ENCODE data around the gene PPP1R16B.

PPP1R16B gene

GRCh38 chr20:38896009-38896594 is 90.6 kb downstream of the PPP1R16B start:
- no peak for DNase-seq (ENCODE audit: low read depth)

- DNase-seq (ENCODE audit: low read depth): no peak
Observed at GRCh38 chr20:38897267-38897666, 91.8 kb downstream of the PPP1R16B start.

- DNase-seq (ENCODE audit: low read depth): no peak
Observed at GRCh38 chr20:38900606-38901005, 95.1 kb downstream of the PPP1R16B start.

GRCh38 chr20:38902601-38903000 is 97.1 kb downstream of the PPP1R16B start:
- no peak for DNase-seq (ENCODE audit: low read depth)

GRCh38 chr20:38903335-38903734 is 97.8 kb downstream of the PPP1R16B start:
- no peak for DNase-seq (ENCODE audit: low read depth)

GRCh38 chr20:38905375-38905774 is 99.9 kb downstream of the PPP1R16B start:
- DNase-seq (ENCODE audit: low read depth): no peak

- DNase-seq (ENCODE audit: low read depth): no peak
Observed at GRCh38 chr20:38907918-38908677, 102.6 kb downstream of the PPP1R16B start.

- DNase-seq (ENCODE audit: low read depth): no peak
Observed at GRCh38 chr20:38915355-38915754, 109.9 kb downstream of the PPP1R16B start.

GRCh38 chr20:38917657-38918056 is 112.2 kb downstream of the PPP1R16B start:
- no peak for DNase-seq (ENCODE audit: low read depth)

GRCh38 chr20:38918172-38918571 is 112.7 kb downstream of the PPP1R16B start:
- no peak for DNase-seq (ENCODE audit: low read depth)

- no peak for DNase-seq (ENCODE audit: low read depth)
Observed at GRCh38 chr20:38919683-38920082, 114.2 kb downstream of the PPP1R16B start.

- DNase-seq (ENCODE audit: low read depth): no peak
Observed at GRCh38 chr20:38920411-38920810, 114.9 kb downstream of the PPP1R16B start.

GRCh38 chr20:38920851-38921250 is 115.4 kb downstream of the PPP1R16B start:
- no peak for DNase-seq (ENCODE audit: low read depth)

GRCh38 chr20:38924718-38925117 is 119.2 kb downstream of the PPP1R16B start:
- DNase-seq (ENCODE audit: low read depth): no peak

GRCh38 chr20:38926142-38926933 is 120.8 kb downstream of the PPP1R16B start, which contains the start of gene FAM83D:
Gene FAM83D (plus strand): TSS chr20:38926417. CDS start chr20:38926443, 26 bp downstream.
- DNase-seq (ENCODE audit: low read depth): peak; percentile 94

GRCh38 chr20:38926934-38927616 is 121.6 kb downstream of the PPP1R16B start:
- no peak for DNase-seq (ENCODE audit: low read depth)

GRCh38 chr20:38927902-38928578 is 122.5 kb downstream of the PPP1R16B start:
- no peak for DNase-seq (ENCODE audit: low read depth)

- DNase-seq (ENCODE audit: low read depth): no peak
Observed at GRCh38 chr20:38930242-38930569, 124.7 kb downstream of the PPP1R16B start.

- DNase-seq (ENCODE audit: low read depth): no peak
Observed at GRCh38 chr20:38931984-38932383, 126.5 kb downstream of the PPP1R16B start.

GRCh38 chr20:38932457-38933120 is 127.1 kb downstream of the PPP1R16B start:
- peak; percentile 59 for DNase-seq (ENCODE audit: low read depth)

- no peak for DNase-seq (ENCODE audit: low read depth)
Observed at GRCh38 chr20:38934530-38934929, 129.0 kb downstream of the PPP1R16B start.

Measured in HS-5 (cell line).